GM12865 (cell line): ENCODE results near the gene PDE4C.

Experiments
- DNase-seq: peaks from one replicate; pipeline ENCODE4 v3.0.0; 2010; ENCODE audit warnings: low read depth
- H3K4me3 ChIP-seq: 2 replicates; pipeline ENCODE4 v1.5.1; 2011; ENCODE audit warnings: mild to moderate bottlenecking, low read depth, low read length, control low read depth
- TF ChIP-seq, protein P1 (sequence below): IDR thresholded peaks from 2 replicates; pipeline ENCODE4 v1.5.1; 2011; ENCODE audit warnings: low read length, control low read depth, low read depth, inconsistent platforms; ENCODE audit not compliant: insufficient read depth; ENCODE audit errors: missing control alignments

Gene PDE4C

DNA sequence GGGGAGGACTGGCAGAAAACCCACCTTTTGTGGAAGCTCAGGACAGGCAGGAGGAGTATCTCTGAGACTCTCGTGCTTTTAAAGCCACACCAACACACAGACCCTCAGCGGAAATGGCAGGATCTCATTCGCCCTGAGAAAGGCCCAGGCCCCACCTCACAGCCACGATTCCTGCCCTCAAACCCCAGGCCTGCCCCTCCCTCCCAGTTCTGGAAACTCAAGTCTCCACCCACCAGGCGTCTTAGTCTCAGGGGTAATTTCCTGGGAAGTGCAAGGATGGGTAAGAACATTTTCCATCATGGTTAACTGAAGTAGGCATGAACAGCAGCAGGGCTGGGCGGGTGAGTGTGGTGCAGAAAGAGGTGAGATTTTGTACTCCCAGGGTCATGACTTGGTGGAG is 8.0 kb upstream of the PDE4C start:
- no peak overlapping the region for H3K4me3 ChIP-seq
- TF ChIP-seq, protein P1, sequence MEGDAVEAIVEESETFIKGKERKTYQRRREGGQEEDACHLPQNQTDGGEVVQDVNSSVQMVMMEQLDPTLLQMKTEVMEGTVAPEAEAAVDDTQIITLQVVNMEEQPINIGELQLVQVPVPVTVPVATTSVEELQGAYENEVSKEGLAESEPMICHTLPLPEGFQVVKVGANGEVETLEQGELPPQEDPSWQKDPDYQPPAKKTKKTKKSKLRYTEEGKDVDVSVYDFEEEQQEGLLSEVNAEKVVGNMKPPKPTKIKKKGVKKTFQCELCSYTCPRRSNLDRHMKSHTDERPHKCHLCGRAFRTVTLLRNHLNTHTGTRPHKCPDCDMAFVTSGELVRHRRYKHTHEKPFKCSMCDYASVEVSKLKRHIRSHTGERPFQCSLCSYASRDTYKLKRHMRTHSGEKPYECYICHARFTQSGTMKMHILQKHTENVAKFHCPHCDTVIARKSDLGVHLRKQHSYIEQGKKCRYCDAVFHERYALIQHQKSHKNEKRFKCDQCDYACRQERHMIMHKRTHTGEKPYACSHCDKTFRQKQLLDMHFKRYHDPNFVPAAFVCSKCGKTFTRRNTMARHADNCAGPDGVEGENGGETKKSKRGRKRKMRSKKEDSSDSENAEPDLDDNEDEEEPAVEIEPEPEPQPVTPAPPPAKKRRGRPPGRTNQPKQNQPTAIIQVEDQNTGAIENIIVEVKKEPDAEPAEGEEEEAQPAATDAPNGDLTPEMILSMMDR = no peak
- DNase-seq = no peak

DNA sequence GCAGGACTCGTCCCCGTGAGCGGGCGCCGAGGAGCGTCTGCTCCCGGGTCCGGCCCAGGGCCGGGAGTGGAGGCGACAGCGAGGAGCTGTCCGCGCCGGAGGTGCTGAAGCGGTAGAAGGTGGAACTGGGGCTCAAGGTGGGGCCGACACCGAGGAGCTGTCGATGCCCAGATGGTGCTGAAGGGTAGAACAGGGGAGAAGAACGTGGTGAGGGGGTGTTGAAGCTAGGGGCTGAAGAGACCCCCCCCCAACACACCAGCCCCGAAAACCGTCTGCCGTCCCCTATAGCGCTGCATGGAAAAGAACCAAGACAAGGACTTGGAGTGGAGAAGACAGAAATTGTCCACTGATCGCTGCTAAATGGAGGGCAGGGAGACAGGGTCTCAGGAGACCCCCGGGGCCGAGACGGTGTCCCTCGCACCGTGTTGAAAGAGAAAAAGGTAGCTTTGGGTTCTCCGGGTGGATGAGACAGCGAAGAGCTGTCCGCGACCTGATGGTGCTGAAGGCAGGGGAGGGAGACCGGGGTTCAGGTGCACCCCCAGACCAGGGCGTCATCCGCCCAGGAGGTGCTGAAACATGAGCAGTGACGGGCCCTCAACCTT is 7.1 kb upstream of the PDE4C start:
- TF ChIP-seq, protein P1 = no peak
- peak; percentile 34 for DNase-seq
- H3K4me3 ChIP-seq = no peak overlapping the region

DNA sequence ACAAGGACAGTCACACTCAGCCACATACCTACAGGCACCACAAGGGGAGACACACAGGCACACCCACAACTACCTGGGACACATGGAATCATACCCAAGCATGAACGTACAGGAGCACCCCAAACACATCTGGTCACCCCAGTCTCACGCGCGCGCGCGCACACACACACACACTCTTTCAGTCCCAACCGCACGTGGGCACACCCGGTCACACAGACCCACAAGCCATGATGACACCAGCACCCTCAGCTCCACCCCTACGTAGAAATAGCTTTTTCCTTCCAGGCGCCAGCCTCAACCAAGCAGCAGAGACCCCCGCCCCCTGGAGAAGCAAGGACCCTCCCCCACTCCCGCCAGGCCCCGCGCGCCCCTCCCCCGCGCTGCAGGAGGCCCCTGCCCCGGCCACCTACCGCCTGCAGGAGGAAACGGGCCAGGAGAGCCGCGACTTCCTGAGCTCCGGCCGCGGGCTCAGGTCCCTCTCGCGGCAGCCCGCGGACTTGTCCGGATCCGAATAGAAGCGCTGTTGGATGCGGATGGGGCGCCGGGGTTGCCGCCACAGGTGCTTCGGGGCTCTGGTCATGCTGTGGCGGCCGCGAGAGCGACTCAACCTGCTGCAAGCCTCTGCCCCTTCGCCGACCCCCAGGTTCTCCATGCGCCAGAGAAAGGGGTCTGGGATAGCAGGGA is 6.4 kb upstream of the PDE4C start:
- H3K4me3 ChIP-seq = no peak overlapping the region
- TF ChIP-seq, protein P1 = no peak
- DNase-seq = no peak

DNA sequence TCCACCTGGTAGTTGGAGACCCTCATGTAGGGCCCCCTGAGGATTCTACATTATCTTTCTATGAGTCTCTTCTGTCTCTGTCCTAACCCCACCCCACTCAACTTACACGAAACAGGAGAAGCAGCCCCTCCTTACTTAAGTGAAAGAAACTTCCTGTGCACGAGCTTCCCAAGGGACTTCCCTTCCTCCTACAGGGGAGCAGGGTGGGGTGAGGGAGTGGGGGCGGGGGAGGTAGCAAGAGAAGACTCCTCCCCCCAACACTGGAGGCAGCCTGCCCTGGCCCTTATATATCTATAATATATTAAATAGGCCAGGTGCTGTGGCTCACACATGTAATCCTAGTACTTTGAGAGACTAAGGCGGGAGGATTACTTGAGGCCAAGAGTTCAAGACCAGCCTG is 5.5 kb upstream of the PDE4C start:
- TF ChIP-seq, protein P1 = no peak

DNA sequence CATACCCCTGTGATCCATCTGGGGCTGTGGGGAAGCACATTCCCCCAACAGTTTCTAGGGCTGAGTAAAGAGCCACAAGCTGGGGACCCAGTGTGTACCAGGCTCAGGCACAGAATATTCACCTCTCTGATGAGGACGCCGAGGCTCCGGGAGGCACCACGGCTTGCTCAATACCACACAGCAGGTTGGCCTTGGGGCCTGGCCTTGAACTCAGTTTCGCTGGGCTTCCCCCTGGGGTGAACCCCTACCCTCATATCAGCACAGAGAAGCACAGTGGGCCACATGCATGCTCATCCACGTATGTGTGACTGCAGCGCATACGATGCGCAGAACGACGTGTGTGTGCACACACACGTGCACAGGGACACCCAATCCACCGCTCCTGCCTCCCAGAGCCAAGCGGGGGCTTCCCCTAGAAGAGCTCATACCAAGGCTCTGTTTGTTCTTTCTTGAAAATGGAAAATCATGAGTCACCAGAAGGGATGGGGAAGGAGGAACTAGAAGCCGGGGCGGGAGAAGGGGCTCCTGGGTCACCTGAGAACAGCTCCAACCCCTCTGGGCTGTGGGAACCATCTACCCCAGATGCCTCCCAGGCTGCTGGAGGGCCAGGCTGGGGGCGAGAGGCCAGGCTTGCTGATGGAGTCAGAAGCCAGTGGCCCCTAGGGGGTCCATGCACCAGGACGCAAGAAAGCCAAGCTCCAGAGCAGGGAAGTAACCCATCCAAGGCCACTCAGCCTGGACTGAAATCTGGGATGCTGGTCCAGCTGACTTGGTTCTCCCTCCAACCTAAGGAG is 4.9 kb upstream of the PDE4C start:
- DNase-seq = no peak
- no peak overlapping the region for H3K4me3 ChIP-seq
- TF ChIP-seq, protein P1 = no peak

More for the DNA sequence above, 5.5 kb upstream of the PDE4C start:
- no peak for DNase-seq
- no peak overlapping the region for H3K4me3 ChIP-seq

DNA sequence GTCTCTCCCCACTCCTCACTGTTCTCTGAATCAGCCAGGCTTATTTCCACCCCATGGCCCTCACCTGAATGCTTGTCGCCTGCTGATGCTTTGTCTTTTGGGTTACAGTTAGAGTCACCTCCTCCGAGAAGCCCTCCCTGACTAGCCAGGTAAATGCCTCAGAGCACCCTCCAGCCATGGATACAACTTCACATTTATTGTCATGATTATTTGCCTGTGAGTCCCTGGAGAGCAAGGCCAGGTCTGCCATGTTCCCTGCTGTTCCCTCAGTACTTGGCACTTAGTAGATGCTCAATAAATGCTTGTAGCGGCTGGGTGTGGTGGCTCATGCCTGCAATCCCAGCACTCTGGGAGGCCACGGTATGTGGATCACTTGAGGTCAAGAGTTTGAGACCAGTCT is 3.7 kb upstream of the PDE4C start:
- H3K4me3 ChIP-seq = no peak overlapping the region
- TF ChIP-seq, protein P1 = no peak
- DNase-seq = no peak

DNA sequence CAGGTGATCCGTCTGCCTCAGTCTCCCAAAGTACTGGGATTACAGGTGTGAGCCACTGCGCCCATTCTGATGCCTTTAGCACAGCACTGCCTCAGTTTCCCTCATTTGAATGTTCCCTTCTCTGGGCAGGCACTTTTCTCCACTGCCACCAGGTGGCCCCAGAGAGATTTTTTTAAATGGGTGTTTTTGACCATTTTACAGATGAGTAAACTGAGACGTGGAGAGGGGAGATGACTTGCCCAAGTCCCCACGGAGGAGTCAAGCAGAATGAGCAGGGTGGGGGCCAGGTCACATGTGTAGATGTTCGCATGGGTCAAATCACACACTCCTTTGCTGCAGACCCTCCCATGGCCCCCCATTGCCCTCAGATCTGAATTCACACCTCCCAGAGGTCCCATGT is 3.2 kb upstream of the PDE4C start:
- TF ChIP-seq, protein P1 = peak; percentile 51
- no peak for DNase-seq
- no peak overlapping the region for H3K4me3 ChIP-seq
